Measurements from ENCODE around the gene GLT6D1. TPM values are rescaled to one million over a fixed set of nuclear protein-coding genes. Genes with fewer than 3 reads are reported as not detected.

GLT6D1 gene
- total and polyA plus RNA-seq, 2 donors (not counting 3 experiments of a cell fraction or from before 2014, with no cell fraction given): not detected

GRCh38 chr9:135590486-135591079, 48.8 kb downstream of the GLT6D1 start:
- POLR2A ChIA-PET: no interaction called here
- BruUV-seq (replicated peaks): no TSS peak
- Histone ChIP-seq H3K9ac (replicated peaks; ENCODE audit: extremely low read depth, insufficient read depth, low read length) (no peak overlapping the region), H3K27ac (ENCODE audit: insufficient read depth, low read depth, low read length) (no peak overlapping the region), H3K36me3 (ENCODE audit: control insufficient read depth in 2 of 2, extremely low read depth in 1 of 2, insufficient read depth in 2 of 2, low read length in 2 of 2) (no peaks in the 10 kb centered on the region), H3K4me3 (replicated peaks in 1 of 3; ENCODE audit: insufficient read depth in 1 of 3, low read depth in 1 of 3, low read length in 3 of 3) (no peak overlapping the region), H3K27me3 (ENCODE audit: control insufficient read depth in 2 of 2, insufficient read depth in 2 of 2, low read length in 2 of 2) (peaks cover 0 to 6% of the 10 kb centered on the region in 2 experiments), H3K4me1 (ENCODE audit: control insufficient read depth, extremely low read depth, insufficient read depth, low read length) (peaks cover 6% of the 10 kb centered on the region), H3K9me1 (replicated peaks; ENCODE audit: control insufficient read depth, extremely low read depth, insufficient read depth, low read length) (no peaks in the 10 kb centered on the region), H3K4me2 (ENCODE audit: insufficient read depth, low read length) (no peak overlapping the region), H3K9me3 (replicated peaks; ENCODE audit: control insufficient read depth, insufficient read depth, low read length) (no peaks in the 10 kb centered on the region), H3K79me2 (ENCODE audit: control insufficient read depth, insufficient read depth, low read length) (no peaks in the 10 kb centered on the region), H2AFZ (ENCODE audit: low read depth, low read length) (no peak overlapping the region), H4K20me1 (replicated peaks; ENCODE audit: control insufficient read depth, extremely low read depth, insufficient read depth, low read length) (no peaks in the 10 kb centered on the region)
- intact Hi-C loops (cut with micrococcal nuclease) (no loop called here), dilution Hi-C loops (cut with MboI; ENCODE audit: extremely low pct_ligation_motif_present, low sequenced_read_pairs) (no loop called here)
- CTCF ChIA-PET: no interaction called here
- TF ChIP-seq MYC (IDR thresholded peaks at IDR 0.05; ENCODE audit: low read depth, low read length): no peak
- TF ChIP-seq POLR2A (IDR thresholded peaks at IDR 0.05; ENCODE audit: low read depth, low read length): no peak
- no peak for TF ChIP-seq JUN (IDR thresholded peaks at IDR 0.05; ENCODE audit: borderline replicate concordance, insufficient read depth, insufficient read length, low read depth)
- TF ChIP-seq MAX (IDR thresholded peaks at IDR 0.05; ENCODE audit: insufficient read depth, insufficient read length): no peak
- no peak for TF ChIP-seq GATA2 (IDR thresholded peaks at IDR 0.05; ENCODE audit: insufficient read depth, insufficient read length, low read depth, low read length)
- TF ChIP-seq FOS (IDR thresholded peaks at IDR 0.05; ENCODE audit: borderline replicate concordance, insufficient read depth, low read length): no peak
- TF ChIP-seq POLR2AphosphoS5 (IDR thresholded peaks at IDR 0.05; ENCODE audit: insufficient read depth, low read depth, low read length): no peak
- TF ChIP-seq, protein P1, sequence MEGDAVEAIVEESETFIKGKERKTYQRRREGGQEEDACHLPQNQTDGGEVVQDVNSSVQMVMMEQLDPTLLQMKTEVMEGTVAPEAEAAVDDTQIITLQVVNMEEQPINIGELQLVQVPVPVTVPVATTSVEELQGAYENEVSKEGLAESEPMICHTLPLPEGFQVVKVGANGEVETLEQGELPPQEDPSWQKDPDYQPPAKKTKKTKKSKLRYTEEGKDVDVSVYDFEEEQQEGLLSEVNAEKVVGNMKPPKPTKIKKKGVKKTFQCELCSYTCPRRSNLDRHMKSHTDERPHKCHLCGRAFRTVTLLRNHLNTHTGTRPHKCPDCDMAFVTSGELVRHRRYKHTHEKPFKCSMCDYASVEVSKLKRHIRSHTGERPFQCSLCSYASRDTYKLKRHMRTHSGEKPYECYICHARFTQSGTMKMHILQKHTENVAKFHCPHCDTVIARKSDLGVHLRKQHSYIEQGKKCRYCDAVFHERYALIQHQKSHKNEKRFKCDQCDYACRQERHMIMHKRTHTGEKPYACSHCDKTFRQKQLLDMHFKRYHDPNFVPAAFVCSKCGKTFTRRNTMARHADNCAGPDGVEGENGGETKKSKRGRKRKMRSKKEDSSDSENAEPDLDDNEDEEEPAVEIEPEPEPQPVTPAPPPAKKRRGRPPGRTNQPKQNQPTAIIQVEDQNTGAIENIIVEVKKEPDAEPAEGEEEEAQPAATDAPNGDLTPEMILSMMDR (IDR thresholded peaks at IDR 0.05; ENCODE audit: extremely low read depth in 1 of 2, insufficient read depth in 1 of 2, low read depth in 1 of 2, low read length in 2 of 2): no peak
- no peak for TF ChIP-seq EZH2 (IDR thresholded peaks at IDR 0.05; ENCODE audit: borderline replicate concordance, low read depth, low read length, severe bottlenecking)
- no peak for FAIRE-seq
- no peak for DNase-seq (ENCODE audit: low read depth, low spot score)
